GM18873 (cell line): ENCODE measurements around the gene LMF1.
"Not testable (repeated sequence)": the region's sequence is repeated elsewhere in the genome, so short reads cannot be mapped to it uniquely, and the experiment has no call there.

Source experiments
- ATAC-seq: cut with Tn5 transposase; IDR thresholded peaks from one replicate; pipeline ENCODE4 v1.9.1; 2021; ENCODE audit warnings: mild to moderate bottlenecking, moderate library complexity, moderate number of reproducible peaks; ENCODE audit not compliant: unreplicated experiment, low FRiP score

The LMF1 gene

DNA sequence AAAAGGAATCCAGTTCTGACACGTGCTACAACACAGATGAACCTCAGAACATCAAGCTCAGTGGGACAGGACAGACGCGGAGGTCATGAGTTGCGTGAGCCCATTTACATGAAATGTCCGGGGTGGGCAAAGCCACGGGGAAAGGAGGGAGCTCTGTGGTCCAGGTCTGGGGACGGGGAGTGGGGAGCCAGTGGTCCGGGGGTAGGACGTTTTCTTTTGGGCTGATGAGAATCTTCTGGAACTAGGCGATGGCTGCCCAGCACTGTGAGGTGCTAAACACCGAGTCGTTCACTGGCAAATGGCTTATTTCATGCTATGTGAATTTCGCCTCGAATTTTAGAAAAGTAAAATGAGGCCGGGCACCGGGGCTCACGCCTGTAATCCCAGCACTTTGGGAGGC lies 2.6 kb upstream of the LMF1 start:
- no peak for ATAC-seq

DNA sequence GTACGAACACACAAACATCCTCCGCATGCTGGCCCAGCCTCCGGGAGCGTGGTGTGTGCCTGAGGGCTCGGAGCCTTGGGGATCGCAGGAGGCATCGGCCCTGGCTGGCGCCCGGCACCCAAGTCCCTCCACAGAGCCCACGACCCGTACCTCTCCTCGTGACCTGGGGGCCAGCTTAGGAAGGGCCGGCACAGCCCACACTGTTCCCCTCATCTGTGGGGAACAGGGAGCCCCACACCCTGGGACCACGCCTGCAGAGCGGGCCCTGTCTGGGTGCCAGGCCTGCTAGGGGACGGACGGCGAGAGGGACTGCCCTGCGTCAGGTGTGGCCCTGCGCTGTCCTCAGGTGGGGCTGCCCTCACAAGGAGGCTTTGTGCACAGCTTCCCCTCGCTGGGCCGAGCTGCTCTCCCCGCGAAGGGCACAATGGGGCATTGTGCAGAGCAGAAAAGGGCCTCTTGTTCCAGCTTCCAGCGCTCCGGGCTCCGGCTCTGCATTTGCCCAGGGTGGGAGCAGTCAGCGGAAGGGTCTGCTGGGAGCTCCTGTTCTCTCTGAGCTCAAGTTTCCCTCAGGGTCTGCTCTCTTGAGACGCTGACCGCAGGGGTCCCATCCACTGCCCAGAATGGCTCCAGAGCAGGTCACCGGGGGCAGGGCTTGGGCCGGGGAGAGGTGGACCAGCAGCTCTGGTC lies 1.7 kb upstream of the LMF1 start:
- no peak for ATAC-seq

DNA sequence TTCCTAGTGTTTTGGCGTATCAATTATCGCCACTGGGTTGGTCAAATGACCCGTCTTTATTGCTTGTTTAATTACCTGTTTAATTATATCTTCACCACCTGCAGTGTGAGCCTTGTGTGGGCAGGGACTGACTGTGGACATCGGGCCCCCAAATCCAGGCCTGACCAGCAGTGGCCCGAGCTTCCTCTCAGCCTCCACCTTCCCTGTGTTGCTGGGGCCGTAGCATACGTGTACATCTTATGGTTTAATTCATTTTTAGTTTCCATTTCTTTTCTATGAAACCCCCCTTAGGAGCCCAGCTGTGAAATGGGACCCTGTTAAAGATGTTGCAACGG lies 1.2 kb upstream of the LMF1 start:
- no peak for ATAC-seq

DNA sequence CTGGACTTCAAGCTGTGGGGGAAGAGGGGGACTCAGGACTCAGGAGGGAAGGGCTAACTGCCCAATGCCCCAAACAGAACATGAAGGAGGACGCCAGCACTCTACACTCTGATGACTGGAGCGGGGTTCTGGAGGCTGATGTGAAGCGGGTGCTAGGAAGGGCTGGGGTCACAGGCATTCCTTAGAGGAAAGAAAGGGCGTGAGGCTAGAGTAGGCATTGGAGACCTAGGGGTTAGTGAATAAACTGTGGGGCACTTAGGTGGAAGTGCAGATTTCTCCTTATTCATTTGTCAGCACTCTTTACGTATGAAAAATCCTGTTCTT lies 760 bp upstream of the LMF1 start:
- no peak for ATAC-seq

DNA sequence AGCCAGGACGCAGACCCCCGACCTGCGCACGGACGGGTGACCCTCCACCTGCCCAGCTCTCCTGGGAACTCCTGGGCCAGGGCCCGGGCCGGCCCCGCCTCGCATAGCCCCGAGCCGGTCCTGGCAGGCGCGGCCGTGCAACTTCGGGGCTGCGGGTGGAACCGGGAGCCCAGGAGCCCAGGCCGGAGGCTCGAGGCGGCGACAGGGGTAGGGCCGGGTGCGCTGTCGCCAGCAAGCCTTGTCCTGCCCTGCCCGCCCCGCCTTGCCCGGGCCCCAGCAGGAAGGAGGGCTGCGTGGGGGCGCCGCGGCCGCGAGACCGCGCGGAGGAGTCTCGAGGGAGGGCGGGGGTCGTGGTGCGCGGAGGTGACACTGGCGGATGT lies 408 bp downstream of the LMF1 start:
- no peak for ATAC-seq

DNA sequence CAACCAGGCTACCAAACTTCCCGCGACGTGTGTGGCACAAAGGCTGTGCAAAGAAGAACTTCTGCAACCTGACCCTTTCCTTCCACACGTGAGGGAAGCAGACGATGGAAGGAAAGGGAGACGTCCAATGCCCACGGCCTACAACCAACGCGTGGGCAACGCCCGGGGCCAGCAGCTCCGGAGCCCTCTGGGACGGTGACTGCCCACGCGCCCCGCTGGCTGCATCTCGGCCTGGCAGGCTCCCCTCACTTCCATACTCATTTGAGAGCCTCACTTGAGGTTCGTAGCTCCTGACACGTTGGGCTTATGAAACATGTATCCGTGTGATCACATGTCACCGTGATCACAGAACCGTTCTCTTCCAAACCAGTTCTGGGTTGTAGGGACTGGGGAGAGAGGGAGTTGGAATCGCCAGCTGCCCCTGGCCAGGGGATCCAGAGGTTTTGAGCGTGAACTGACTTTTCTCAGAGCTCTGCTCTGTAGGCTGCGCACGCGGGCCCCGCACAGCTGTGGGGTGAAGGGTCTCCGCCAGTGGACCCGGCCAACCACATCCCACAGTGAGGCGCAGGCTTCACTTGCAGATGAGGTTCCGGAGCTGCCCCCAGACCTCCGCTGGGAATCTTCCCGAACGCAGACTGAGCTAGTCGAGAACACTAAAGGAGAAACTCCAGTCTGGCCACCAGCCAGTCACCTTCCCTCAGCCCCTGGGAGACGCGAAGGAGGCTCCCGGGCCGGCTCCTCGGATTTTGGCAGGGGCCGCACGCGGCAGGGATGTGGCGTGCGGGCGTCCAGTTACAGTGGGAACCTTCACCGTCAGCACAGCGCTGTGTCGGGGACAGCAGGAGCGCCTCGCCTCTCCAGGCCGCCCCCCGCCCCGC lies 1.0 kb downstream of the LMF1 start:
- ATAC-seq, result no peak

DNA sequence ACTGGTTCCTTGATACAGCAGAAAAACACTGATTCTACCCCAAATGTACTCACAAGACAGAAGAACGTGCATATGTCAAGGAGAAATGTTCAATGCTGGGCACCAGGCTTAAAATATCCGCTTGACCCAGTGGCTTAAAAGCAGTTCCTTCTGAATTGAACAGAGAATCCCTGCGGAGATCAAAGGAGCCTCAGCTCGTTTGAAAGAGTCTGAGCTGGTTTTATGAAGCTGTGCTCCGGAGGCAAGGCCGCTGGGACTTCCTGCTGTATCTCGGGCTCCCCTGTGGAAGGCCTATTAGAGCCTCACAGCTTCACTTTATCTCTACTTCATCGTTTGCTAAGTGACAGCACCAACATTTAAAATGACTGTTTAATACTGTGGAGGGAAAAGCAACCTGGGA lies 2.2 kb downstream of the LMF1 start:
- ATAC-seq, result no peak

DNA sequence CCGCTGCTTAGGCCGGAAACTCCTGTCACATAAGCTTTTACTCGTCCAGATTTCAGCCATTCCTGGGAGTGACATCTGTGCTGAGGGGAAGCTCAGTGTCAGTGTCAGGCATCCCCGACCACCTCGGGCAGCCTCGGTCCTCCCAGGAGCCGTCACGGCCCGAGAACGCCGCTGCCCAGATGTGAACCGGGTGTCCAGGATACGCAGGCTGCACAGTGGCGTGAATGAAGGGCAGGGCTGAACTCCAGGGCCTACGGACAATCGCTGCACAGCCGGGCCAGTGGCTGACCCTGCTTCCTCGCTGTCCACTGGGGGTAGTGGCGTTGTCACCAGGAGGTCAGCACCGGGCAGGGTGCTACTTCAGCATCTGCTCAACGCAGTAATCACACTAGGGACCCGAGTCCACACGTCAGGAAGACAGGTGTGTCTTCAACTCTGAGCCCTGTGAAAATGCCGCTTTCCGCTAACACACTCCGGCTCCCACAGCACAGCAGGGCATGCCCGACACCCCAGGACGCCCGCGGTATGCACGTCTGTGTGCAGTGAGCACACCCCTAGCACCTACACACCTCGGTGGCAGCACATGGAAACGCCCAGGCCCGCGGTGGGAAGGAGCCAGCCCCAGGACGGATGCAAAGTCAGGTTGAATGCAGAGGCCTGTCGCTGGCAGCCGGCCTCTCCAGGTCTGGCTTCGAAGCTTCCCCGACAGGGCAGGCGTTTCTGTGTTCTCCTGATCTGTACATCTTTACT lies 3.1 kb downstream of the LMF1 start:
- ATAC-seq, result no peak

DNA sequence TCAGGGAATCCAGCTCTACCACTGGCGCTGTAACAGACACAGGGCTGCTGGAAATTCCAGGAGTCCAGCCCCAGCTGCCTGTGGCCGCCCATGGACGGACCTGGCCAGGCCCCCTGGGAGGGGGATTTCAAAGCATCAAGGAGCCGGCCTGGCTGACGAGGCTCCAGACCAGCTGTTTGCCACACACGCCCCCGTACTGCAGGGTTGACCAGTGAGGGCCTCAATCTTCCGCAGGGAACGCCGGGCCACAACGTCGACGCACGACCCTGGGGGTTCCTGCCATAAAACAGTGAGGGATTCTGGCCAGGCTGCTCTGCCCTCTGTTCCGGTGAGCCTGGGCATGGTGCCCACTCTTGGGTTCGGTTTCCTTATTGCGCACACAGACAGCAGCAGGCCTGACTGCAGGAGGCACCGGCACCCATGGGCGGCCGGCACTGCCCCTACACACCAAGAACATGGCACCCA lies 3.7 kb downstream of the LMF1 start:
- ATAC-seq, result no peak

DNA sequence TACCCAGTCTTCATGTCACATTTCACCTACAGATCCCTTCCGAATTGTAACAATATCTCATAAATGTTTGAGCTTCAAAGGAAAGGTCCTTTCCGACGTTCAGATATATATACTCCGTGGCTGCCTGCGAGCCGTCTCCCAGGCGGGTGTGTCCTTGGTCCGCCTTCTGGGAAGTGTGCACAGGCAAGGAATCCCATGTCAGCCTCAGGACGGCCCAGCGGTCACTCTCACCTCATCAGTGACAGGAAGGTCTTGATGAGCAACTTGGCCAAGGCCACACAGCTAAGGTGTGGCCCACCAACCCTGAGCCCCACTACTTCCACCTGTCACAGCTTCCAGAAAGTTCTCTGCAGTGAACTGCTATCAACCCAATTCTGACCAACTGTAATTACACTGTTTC lies 4.3 kb downstream of the LMF1 start:
- no peak for ATAC-seq

DNA sequence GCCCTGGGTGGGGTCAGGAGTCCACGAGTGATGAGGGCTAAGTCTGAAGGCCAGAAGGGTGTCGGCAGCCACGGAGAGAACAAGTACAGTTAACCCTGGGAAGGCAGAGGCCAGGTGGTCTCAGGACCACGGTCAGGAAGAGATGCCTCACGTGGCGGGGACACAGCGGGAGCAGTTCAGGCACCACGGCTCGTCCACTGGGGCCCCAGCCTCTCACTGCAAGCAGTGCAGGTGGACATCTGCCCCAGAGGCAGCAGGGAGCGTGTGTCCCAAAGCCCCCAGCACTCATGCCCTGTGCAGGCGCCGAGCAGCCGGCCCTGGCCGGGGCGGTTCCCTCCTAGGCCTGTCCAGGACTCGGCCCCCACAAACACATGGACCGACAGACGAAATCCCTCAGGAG lies 4.7 kb downstream of the LMF1 start:
- ATAC-seq, result no peak

DNA sequence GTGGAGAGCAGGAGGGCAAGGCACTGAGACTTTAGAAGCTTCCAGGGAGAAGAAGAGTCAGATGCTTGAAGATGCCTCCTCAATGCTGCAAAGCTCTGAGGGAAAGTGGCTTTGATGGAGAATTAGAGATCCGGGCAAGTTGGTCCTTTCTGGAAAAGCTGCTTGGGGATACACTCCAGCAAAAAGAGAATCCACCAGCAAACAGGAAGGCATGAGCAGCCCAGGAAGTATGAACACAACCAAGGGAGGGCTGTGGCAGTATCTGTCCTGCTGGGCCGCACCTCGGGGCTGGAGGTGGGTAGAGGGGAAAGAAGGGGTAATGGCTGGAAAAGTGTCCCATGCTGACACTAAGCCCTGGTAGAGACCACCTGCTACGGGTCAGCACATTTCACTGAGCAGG lies 5.3 kb downstream of the LMF1 start:
- ATAC-seq, result no peak

DNA sequence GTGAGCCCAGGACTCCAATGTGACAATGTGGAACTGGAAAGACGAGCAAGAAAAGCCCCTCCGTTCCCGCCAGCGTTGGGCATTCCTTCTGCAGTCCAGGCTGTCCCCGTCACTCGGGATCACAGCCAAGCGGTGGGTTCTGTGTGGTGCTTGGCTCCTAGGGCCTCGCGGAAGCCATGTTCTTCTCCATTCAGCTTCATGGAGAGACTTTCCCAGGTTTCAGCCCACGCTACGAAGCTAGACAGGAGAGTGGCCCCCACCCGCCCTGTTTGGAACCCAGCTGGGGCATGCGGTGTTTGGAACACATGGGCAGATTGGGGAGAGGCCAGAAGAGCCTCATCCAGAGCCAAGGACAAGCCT lies 5.8 kb downstream of the LMF1 start:
- no peak for ATAC-seq

DNA sequence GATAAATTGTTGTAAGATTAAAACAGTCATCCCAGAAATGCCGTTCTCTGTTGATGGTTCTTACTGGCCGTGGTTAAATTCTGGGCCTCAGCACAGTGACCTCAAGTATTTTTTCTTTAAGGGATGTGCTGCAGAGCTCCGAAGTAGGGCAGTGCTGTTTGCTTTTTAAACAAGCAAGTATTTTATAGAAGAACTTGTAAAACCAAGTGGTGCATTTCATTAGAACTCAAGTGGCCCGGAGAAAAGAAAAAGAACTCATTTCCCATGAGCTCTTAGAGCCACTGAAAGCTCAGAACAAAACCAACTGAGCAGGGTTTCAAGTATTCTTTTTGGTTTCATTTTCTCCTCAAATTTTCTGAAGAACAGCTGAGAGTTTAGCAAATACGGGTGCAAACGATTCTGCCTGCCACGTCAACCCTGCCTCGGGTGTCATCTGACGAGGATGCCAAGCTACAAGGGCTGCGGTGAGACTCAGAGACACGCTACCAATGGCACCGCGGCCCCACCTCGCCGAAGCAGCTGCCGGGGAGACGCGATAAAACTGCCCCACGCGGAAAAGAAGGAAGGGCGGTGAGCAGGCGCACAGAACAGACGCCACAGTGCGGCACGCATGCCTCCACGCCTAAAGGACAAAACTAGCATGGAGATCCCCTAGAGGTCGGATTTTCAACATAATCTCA lies 6.3 kb downstream of the LMF1 start:
- no peak for ATAC-seq

DNA sequence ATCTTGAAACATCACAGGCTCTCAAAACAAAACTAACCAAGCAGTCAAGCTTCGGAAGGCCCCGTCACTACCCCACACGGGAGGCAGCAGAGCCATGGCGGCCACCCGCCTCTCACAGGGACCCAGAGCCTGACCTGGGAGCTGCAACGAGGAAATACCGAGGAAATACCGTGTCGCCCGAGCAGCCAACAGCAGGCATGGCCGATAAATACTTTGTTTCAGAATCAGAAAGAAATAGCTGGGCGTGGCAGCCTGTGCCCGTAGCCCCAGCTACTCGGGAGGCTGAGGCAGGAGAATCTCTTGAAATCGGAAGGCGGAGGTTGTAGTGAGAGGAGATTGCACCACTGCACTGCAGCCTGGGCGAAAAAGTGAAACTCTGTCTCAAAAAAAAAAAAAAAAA lies 6.9 kb downstream of the LMF1 start:
- ATAC-seq, result no peak

DNA sequence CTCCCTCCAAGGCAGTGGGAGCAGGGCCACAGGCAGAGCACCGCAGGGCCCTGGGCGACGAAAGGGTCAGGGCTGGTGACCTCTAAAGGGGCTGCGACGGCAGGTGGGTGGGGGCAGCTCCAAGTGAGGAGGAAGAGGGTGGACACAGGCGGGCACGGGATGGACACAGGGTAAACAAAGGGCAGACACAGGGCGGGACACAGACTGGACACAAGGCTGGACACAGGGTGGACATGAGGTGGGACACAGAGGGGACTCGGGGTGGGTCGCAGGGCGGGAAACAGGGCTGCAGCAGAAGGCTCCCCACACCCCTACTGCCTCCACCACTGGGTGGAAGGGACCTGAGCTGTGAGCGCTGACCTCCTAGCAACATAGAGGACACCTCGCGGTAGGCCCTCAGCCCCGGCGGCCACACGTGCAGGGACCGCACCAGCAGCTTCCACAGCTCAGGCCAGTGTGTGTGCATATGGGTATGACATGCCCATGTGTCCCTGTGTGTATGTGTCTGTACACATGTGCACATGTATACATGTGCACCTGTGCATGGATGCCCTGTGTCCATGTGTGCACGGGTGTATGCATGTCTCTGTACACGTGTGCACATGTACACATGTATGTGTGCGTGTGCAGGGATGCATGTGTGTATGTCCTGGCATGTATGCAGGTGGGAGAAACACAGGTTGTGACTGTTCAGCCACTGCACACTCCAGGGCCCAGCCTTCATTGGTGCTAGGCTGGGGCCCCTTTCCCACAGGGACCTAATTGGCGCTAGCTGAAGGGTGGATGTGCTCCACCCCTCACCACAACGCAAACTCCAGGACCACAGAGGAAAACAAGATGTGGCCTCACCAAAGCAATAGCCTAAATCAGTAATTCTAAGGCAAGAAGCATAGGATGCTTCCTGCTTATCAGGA lies 7.6 kb downstream of the LMF1 start:
- no peak for ATAC-seq

DNA sequence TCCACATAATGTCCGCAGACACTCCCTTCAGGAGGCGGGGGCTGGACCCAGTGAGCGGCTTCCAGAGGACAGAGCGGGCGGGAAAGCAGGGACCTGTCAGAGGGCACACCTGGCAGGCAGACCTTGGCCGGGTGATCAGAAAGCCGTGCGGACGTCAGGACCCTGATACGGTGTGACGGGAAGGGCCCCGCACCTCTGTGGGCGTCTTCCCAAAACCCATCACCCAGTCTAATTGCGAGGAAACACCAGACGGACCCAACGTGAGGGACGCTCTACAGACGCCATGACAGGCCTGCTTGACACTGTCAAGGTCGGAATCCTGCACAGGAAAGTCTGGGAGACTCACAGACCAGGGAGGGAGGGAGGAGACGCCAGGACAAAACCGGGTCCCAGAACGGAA lies 8.4 kb downstream of the LMF1 start:
- no peak for ATAC-seq

DNA sequence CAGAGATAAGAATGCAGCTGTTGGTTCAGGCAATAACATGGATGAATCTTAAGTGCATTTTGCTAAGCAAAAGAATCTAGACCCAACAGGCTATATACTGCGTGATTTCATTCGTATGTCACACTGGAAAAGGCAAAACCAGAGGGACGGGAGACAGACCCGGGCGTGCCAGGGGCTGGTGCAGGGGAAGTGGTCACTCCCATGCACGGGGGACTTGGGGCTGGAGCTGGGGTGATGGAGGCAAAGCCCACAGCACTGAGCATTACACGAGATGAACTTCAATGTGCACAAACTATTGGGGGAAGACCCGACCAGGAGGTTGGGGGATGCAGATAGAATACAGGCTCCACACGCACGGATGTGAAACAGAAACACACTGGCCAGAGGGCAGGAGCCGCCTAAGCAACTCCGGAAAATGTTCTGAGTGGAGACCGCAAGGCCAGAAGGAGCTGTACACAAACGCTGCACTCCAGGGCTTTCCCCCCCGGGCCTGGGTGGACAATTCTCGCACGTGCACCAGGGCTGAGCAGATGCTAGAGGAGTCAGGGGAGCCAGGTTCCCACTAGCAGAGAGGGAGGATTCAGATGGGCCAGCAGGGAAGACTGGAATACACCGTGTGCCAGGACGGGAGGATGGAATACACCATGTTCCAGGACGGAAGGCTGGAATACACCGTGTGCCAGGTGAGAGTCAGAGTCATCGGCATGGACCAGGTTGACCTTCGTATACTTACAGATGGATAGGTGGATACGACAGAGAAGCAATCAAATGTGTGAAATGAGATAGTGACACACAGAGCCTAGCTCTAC lies 11.3 kb downstream of the LMF1 start:
- no peak for ATAC-seq

DNA sequence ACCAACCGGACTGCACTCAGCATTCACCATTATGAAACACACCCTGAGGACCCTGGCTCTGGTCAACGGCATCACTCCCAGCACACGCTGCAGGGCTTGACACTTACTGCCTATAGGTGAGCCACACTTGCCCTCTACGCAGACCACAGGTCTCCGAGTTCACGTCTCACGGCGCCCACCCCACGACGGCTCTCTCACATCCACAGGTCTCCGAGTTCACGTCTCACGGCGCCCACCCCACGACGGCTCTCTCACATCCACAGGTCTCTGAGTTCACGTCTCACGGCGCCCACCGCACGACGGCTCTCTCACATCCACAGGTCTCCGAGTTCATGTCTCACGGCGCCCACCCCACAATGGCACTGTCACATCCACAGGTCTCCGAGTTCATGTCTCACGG lies 15.0 kb downstream of the LMF1 start:
- ATAC-seq, result not testable (repeated sequence)
